Stimulated activated naive CD8-positive, alpha-beta T cell treated with anti-CD3 and anti-CD28 coated beads, Interleukin-15, Interleukin-2, amounts not matched to agents 100 ng/mL and 50 ng/mL, for 24 hours (primary cell): ENCODE results near the gene MARS2.
"Not testable (repeated sequence)": the region's sequence is repeated elsewhere in the genome, so short reads cannot be mapped to it uniquely, and the experiment has no call there.

ENCODE experiments used
- H3K27ac Mint-ChIP-seq: one replicate; pipeline ENCODE4 v1.8.0; 2021; ENCODE audit warnings: mild to moderate bottlenecking, mixed read lengths
- H3K27me3 Mint-ChIP-seq: one replicate; pipeline ENCODE4 v1.8.0; 2021; ENCODE audit warnings: mixed read lengths
- H3K36me3 Mint-ChIP-seq: one replicate; pipeline ENCODE4 v1.8.0; 2021; ENCODE audit warnings: low read depth, mixed read lengths
- H3K4me1 Mint-ChIP-seq: one replicate; pipeline ENCODE4 v1.8.0; 2021; ENCODE audit warnings: low read depth, mixed read lengths
- H3K4me3 Mint-ChIP-seq: one replicate; pipeline ENCODE4 v1.8.0; 2021; ENCODE audit warnings: mild to moderate bottlenecking, mixed read lengths
- H3K9me3 Mint-ChIP-seq: one replicate; pipeline ENCODE4 v1.8.0; 2021; ENCODE audit warnings: mixed read lengths

The MARS2 gene

DNA sequence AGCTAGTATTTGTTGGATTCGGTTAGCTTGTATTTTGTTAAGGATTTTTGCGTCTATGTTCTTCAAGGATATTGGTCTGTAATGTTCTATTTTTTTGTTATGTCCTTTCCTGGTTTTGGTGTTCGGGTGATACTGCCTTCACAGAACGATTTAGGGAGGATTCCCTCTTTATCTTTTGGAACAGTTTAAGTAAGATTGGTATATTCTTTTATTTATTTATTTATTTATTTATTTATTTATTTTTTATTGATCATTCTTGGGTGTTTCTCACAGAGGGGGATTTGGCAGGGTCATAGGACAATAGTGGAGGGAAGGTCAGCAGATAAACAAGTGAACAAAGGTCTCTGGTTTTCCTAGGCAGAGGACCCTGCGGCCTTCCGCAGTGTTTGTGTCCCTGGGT is 10.0 kb upstream of the MARS2 start:
- H3K27ac Mint-ChIP-seq, H3K9me3 Mint-ChIP-seq, H3K27me3 Mint-ChIP-seq, H3K4me1 Mint-ChIP-seq, H3K36me3 Mint-ChIP-seq, H3K4me3 Mint-ChIP-seq: not testable (repeated sequence)

- not testable (repeated sequence) for H3K4me1 Mint-ChIP-seq, H3K36me3 Mint-ChIP-seq, H3K27me3 Mint-ChIP-seq, H3K9me3 Mint-ChIP-seq, H3K27ac Mint-ChIP-seq, H3K4me3 Mint-ChIP-seq
Measured at GRCh38 chr2:197695971-197696370, 9.2 kb upstream of the MARS2 start.

DNA sequence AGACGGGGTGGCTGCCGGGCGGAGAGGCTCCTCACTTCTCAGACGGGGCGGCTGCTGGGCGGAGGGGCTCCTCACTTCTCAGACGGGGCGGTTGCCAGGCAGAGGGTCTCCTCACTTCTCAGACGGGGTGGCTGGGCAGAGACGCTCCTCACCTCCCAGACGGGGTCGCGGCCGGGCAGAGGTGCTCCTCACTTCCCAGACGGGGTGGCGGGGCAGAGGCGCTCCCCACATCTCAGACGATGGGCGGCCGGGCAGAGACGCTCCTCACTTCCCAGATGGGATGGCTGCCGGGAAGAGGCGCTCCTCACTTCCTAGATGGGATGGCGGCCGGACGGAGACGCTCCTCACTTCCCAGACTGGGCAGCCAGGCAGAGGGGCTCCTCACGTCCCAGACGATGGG is 8.6 kb upstream of the MARS2 start:
- peaks cover 11% of the 10 kb centered on the region for H3K27me3 Mint-ChIP-seq
- H3K27ac Mint-ChIP-seq, H3K4me3 Mint-ChIP-seq, H3K9me3 Mint-ChIP-seq, H3K4me1 Mint-ChIP-seq, H3K36me3 Mint-ChIP-seq: not testable (repeated sequence)

DNA sequence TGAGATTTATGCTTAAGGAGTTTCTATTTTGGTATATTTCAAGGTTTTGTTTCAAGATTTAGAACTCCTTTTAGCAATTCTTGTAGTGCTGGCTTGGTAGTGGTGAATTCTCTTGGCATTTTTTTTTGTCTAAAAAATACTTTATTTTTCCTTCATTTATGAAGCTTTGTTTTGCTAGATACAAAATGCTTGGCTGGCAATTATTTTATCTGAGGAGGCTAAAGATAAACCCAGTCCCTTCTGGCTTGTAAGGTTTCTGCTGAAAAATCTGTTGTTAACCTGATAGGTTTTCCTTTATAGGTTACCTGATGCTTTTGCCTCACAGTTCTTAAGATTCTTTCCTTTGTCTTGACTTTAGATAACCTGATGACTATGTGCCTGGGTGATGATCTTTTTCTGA is 5.4 kb upstream of the MARS2 start:
- H3K27ac Mint-ChIP-seq, H3K4me3 Mint-ChIP-seq, H3K9me3 Mint-ChIP-seq, H3K27me3 Mint-ChIP-seq, H3K4me1 Mint-ChIP-seq, H3K36me3 Mint-ChIP-seq: not testable (repeated sequence)

DNA sequence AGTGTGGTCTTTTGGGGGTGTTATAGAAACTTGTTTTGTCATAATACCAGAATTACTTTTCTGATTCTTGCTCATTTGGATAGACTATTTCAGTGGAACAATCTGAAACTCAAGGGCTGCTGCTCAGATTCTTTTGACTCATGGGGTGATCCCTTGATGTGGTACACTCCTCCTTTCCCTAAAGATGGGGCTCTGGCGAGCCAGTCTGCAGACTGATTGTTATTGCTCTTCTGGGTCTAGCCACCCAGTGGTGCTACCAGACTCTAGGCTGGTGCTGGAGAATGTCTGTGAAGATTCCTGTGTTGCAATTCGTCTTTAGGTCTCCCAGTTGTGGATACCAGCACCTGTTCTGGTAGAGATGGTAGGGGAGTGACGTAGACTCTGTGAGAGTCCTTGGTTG is 4.2 kb upstream of the MARS2 start:
- Mint-ChIP-seq H3K27ac (no peak overlapping the region), H3K27me3 (peaks cover 10% of the 10 kb centered on the region), H3K9me3 (no peaks in the 10 kb centered on the region), H3K4me1 (peaks cover 6% of the 10 kb centered on the region), H3K4me3 (no peak overlapping the region), H3K36me3 (peaks cover under 1% of the 10 kb centered on the region)

- Mint-ChIP-seq H3K4me1 (peaks cover 28% of the 10 kb centered on the region), H3K36me3 (peaks cover 29% of the 10 kb centered on the region), H3K4me3 (peak overlapping the region; percentile 88), H3K9me3 (no peaks in the 10 kb centered on the region), H3K27ac (peak overlapping the region; percentile 94), H3K27me3 (peaks cover 9% of the 10 kb centered on the region)
Measured at GRCh38 chr2:197704434-197705120, 592 bp upstream of the MARS2 start.

DNA sequence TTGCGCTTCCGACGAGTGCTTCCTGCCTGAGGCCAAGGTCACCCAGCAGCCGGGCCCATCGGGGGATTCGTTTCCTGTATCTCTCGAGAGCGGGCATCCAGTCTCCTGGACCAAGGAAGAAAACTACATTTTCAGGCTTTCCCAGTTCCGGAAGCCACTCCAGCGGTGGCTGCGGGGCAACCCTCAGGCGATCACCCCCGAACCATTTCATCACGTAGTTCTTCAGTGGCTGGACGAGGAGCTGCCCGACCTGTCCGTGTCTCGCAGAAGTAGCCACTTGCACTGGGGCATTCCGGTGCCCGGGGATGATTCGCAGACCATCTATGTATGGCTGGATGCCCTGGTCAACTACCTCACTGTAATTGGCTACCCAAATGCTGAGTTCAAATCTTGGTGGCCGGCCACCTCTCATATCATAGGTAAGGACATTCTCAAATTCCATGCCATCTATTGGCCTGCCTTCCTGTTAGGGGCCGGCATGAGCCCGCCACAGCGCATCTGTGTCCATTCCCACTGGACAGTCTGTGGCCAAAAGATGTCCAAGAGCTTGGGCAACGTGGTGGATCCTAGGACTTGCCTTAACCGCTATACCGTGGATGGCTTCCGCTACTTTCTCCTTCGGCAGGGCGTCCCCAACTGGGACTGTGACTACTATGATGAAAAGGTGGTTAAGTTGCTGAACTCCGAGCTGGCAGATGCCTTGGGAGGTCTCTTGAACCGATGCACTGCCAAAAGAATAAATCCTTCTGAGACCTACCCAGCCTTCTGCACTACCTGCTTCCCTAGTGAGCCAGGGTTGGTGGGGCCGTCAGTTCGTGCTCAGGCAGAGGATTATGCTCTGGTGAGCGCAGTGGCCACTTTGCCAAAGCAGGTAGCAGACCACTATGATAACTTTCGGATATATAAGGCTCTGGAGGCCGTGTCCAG is 1.0 kb downstream of the MARS2 start:
- no peaks in the 10 kb centered on the region for H3K9me3 Mint-ChIP-seq
- H3K4me3 Mint-ChIP-seq, result peak overlapping the region; percentile 88
- H3K27ac Mint-ChIP-seq, result peak overlapping the region; percentile 84
- peaks cover 39% of the 10 kb centered on the region for H3K36me3 Mint-ChIP-seq
- peaks cover 3% of the 10 kb centered on the region for H3K27me3 Mint-ChIP-seq
- H3K4me1 Mint-ChIP-seq, result peaks cover 42% of the 10 kb centered on the region

- Mint-ChIP-seq H3K9me3 (no peaks in the 10 kb centered on the region), H3K36me3 (peaks cover 45% of the 10 kb centered on the region), H3K27me3 (peaks cover 3% of the 10 kb centered on the region), H3K4me3 (peak overlapping the region; percentile 88), H3K4me1 (peaks cover 47% of the 10 kb centered on the region), H3K27ac (no peak overlapping the region)
Measured at GRCh38 chr2:197706839-197707207, 1.7 kb downstream of the MARS2 start.

GRCh38 chr2:197707316-197708213 is 2.4 kb downstream of the MARS2 start:
- Mint-ChIP-seq H3K27me3 (peaks cover 1% of the 10 kb centered on the region), H3K36me3 (peaks cover 53% of the 10 kb centered on the region), H3K4me1 (peaks cover 47% of the 10 kb centered on the region), H3K4me3 (peak overlapping the region; percentile 88), H3K9me3 (no peaks in the 10 kb centered on the region), H3K27ac (no peak overlapping the region)

DNA sequence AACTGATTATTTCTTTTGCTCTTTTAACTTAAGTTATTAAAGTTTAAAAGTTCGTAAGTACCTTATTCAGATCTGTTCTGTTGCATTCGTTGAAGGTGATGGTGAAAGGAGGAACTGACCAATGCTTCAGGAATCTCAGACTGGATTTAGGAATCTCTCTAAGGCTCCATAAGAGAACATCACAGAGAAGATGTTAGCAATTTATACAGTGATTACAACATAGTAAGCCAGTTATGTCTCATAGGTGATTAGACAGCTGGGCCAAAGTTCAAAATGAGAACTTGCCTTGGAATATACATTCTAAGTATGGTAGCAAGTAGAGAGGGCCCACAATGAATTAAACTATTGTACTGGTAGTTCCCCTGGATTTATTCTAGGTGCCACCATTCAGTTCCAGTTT is 3.2 kb downstream of the MARS2 start:
- peak overlapping the region; percentile 72 for H3K4me3 Mint-ChIP-seq
- H3K9me3 Mint-ChIP-seq, result no peaks in the 10 kb centered on the region
- H3K4me1 Mint-ChIP-seq, result peaks cover 47% of the 10 kb centered on the region
- no peaks in the 10 kb centered on the region for H3K27me3 Mint-ChIP-seq
- H3K36me3 Mint-ChIP-seq, result peaks cover 60% of the 10 kb centered on the region
- no peak overlapping the region for H3K27ac Mint-ChIP-seq

DNA sequence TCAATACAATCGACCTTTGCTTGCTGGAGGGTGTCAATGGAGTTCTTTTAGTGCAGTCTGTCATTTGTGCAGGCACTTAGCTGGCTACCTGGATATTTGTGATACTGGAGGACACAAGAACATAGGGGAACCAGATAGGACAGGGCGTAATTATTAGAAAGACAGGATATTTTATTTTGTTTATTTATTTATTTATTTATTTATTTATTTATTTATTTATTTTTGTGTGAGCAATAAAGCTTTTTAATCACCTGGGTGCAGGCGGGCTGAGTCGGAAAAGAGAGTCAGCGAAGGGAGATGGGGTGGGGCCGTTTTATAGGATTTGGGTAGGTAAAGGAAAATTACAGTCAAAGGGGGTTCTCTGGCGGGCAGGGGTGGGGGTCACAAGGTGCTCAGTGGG is 4.0 kb downstream of the MARS2 start:
- peaks cover 65% of the 10 kb centered on the region for H3K36me3 Mint-ChIP-seq
- not testable (repeated sequence) for H3K9me3 Mint-ChIP-seq, H3K27ac Mint-ChIP-seq, H3K27me3 Mint-ChIP-seq
- peak overlapping the region; percentile 72 for H3K4me3 Mint-ChIP-seq
- H3K4me1 Mint-ChIP-seq, result peaks cover 47% of the 10 kb centered on the region

DNA sequence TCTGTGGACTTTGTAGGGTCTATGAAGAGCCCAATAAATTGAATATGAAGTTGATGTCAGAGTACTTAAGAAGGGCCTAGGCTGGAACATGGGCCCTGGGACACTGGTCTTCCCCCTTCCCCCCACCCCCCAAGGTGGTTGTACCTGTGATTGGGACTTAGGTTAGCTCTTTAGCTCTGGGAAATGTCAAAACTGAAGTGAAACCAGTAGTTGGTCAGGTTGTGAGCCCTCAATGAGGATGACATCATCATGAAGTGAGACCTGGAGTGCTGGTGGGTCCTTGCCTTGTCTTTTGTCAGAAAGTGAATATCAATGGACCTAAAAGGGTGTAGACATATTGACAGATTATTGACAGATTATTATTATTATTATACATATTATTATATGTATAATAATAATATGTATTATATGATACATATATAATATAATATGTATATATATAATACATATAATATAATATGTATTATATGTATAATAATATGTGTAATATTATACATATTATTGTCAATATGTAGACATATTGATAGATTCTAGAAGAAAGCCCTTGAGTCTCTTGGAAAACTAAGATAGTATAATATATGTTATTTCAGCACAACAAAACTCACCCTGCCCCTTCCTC is 5.4 kb downstream of the MARS2 start:
- H3K36me3 Mint-ChIP-seq, result peaks cover 72% of the 10 kb centered on the region
- H3K4me3 Mint-ChIP-seq, result peak overlapping the region; percentile 5
- no peaks in the 10 kb centered on the region for H3K27me3 Mint-ChIP-seq
- H3K27ac Mint-ChIP-seq, result no peak overlapping the region
- H3K4me1 Mint-ChIP-seq, result peaks cover 41% of the 10 kb centered on the region
- no peaks in the 10 kb centered on the region for H3K9me3 Mint-ChIP-seq

DNA sequence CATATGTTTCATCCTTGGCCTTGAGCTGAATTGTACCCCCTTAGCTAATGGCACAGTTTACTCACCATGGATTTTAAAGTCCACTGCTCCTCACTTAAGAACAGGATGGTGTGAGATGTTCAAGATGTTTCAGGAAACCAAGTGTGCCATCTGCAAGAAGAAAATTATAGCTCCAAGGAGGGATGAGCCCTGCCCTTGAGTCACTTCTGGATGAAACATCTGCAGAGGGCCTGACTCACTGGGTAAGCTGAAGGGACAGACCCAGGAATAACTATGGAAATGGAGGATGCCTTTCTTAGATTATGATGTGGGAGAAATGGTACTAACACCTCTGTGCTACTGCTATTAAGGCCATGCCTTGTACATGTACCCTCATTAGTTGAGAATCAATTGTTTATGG is 6.4 kb downstream of the MARS2 start:
- no peaks in the 10 kb centered on the region for H3K27me3 Mint-ChIP-seq
- peaks cover 41% of the 10 kb centered on the region for H3K4me1 Mint-ChIP-seq
- H3K36me3 Mint-ChIP-seq, result peaks cover 69% of the 10 kb centered on the region
- no peak overlapping the region for H3K4me3 Mint-ChIP-seq
- no peak overlapping the region for H3K27ac Mint-ChIP-seq
- no peaks in the 10 kb centered on the region for H3K9me3 Mint-ChIP-seq

- Mint-ChIP-seq H3K27ac (no peak overlapping the region), H3K27me3 (no peaks in the 10 kb centered on the region), H3K9me3 (no peaks in the 10 kb centered on the region), H3K4me3 (no peak overlapping the region), H3K4me1 (peaks cover 32% of the 10 kb centered on the region), H3K36me3 (peaks cover 64% of the 10 kb centered on the region)
Measured at GRCh38 chr2:197713271-197713670, 8.1 kb downstream of the MARS2 start.
